Measurements from ENCODE around the gene VSNL1. TPM values are rescaled to one million over a fixed set of nuclear protein-coding genes. Genes with fewer than 3 reads are reported as not detected.

VSNL1 gene
- total RNA-seq, 1 donor from 2014 or later, result not detected

DNA sequence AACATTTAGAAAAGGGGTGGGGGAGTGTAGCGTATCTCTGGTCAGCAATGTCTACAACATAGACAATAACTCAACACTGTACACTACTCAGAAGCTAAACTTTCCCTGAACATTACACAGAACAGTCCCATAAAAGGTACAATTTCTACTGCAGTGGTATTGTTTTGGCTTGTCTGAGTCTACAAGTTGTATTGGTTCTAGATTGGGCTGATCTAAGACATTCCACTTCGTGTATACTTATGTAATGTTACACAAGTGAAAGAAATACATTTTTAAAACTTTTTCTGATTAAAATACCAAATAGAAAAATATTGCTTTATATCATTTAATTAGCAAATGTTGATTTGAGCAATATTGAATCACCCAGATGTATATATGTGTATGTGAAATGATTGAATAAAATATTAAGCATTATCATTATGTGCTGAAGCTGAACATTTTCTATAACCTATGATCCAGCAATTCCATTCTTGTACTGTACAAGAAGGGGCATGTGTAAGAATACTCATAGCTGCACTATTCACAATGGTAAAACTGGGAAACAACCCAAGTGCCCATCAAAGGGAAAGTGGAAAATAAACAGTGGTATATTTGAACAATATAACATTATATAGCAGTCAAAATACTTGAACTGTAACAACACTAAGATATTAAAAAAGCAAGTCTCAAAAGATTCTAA lies 52.4 kb downstream of the VSNL1 start:
- Mint-ChIP-seq H3K36me3 (ENCODE audit: low read depth) (no peaks in the 10 kb centered on the region), H3K4me1 (ENCODE audit: low read depth) (no peaks in the 10 kb centered on the region), H3K27ac (no peak overlapping the region), H3K9me3 (no peaks in the 10 kb centered on the region), H3K27me3 (ENCODE audit: insufficient read depth) (peaks cover 3% of the 10 kb centered on the region), H3K4me3 (no peak overlapping the region)
- intact Hi-C loops (cut with micrococcal nuclease), result no loop called here
- no peak for DNase-seq (ENCODE audit: low spot score)

DNA sequence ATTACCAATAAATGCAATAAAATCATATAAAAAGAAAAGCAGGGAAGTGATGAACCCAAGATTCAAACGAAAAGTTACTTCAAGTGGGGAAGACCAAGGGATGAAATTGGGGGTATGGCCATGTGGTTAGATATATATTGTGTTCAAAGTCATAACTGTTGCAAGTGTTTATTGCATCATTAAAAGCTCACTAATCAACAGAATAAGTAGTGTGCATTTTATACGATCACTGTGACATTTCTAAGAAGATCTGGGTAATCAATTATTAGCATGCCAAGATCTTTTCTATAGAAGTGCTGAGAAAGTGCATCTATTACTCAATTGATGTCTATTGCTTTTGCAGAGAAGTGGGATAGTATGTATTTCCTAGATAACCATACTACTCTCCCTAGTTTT lies 52.9 kb downstream of the VSNL1 start:
- intact Hi-C loops (cut with micrococcal nuclease), result no loop called here
- H3K4me3 Mint-ChIP-seq, result no peak overlapping the region
- H3K36me3 Mint-ChIP-seq (ENCODE audit: low read depth), result no peaks in the 10 kb centered on the region
- no peaks in the 10 kb centered on the region for H3K4me1 Mint-ChIP-seq (ENCODE audit: low read depth)
- no peak overlapping the region for H3K27ac Mint-ChIP-seq
- H3K27me3 Mint-ChIP-seq (ENCODE audit: insufficient read depth), result peaks cover 3% of the 10 kb centered on the region
- DNase-seq (ENCODE audit: low spot score), result no peak
- no peaks in the 10 kb centered on the region for H3K9me3 Mint-ChIP-seq

DNA sequence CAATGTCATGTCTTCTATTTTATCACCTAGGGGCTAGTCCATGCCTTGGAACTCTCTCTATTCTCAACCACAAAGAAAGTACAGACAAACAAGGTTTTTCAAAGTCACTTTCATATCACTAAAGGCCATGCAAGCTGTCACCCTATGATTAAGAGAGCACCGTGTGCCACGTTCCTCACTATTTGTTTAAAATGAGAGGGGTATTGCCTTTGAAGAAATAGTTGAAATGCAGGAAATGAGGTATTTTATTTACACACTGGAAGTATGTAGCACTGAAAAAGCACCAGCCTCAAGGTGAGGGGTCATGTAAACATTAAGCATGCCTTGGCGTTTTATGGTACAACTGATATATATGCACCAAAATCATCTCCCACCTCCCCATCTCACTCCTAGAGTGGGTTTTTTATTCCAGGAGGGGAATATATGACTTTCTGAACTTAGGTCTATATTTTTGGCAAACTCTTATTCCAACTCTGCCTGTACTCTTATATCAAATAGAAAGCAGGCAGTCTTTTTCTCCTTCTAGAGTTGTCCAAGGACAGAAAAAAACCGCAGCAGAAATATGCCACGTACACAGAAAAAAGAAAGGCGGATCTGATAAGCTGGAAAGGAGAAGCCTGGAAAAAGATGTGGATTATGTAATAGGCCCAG lies 53.5 kb downstream of the VSNL1 start:
- no peak overlapping the region for H3K4me3 Mint-ChIP-seq
- H3K36me3 Mint-ChIP-seq (ENCODE audit: low read depth), result no peaks in the 10 kb centered on the region

DNA sequence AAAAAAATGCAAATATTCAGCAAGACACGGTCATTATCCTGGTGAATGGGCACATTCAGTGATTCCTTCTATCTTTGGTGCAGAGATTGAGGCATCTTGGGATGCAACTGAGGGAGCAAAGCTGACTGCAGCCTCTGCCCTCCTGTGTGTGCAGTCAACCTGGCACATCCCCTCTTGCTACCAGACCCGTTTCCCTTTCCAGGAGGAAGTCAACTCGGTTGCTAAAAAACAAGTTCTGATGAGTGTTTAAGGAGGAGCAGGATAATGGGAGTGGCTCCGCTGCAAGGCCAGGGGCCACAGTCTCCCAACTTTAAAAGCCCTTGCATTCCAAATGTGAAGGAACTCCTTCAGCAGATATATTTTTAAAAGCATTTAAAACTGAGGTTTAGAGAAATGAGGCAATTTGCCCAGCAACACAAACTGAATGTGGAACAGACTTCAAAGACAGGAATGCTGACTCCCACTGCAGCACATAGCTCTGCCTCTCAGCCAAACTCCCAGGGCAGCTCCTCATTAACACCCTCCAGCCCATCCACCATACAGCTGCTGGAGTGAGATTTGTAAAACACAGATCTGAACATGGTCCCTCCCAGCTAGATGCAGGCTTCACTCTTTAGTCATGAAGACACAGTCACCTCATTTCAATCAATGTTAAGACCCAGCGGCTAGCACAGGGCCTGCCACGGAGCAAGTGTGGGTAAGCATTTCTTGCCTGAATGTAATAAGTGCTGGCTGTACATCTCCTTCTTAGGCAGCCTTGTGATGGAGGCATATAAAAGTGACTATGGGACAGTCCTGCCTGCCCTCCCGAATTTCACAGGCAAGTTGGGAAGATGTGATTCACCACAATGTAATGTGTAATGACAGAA lies 54.3 kb downstream of the VSNL1 start:
- H3K9me3 Mint-ChIP-seq, result no peaks in the 10 kb centered on the region

More for the DNA sequence above, 53.5 kb downstream of the VSNL1 start:
- no peaks in the 10 kb centered on the region for H3K4me1 Mint-ChIP-seq (ENCODE audit: low read depth)
- H3K9me3 Mint-ChIP-seq, result no peaks in the 10 kb centered on the region
- peaks cover 3% of the 10 kb centered on the region for H3K27me3 Mint-ChIP-seq (ENCODE audit: insufficient read depth)
- intact Hi-C loops (cut with micrococcal nuclease), result no loop called here
- H3K27ac Mint-ChIP-seq, result no peak overlapping the region
- DNase-seq (ENCODE audit: low spot score), result no peak

DNA sequence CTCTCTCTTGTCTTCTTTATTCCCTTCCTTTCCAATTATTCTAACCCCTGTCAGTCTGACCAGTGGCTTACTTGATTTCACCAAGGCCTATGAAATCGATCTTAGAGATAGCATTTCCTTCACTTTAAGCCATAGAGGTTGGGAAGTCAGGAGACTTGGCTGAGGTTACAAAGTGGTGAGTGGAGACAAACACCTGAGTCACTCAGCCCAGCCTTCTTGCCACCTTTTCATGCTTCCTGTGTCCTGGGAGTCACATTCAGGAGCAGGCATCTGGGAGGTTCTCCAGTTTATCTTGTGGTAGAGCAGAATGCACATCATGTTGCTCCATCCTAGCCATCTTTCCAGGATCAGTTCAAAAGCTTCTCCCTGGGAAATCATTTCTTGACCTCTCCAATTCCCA lies 59.1 kb downstream of the VSNL1 start:
- H3K4me3 Mint-ChIP-seq, result no peak overlapping the region
- H3K9me3 Mint-ChIP-seq, result no peaks in the 10 kb centered on the region
- peaks cover 10% of the 10 kb centered on the region for H3K27me3 Mint-ChIP-seq (ENCODE audit: insufficient read depth)
- H3K4me1 Mint-ChIP-seq (ENCODE audit: low read depth), result no peaks in the 10 kb centered on the region
- H3K27ac Mint-ChIP-seq, result no peak overlapping the region
- H3K36me3 Mint-ChIP-seq (ENCODE audit: low read depth), result no peaks in the 10 kb centered on the region
- no peak for DNase-seq (ENCODE audit: low spot score)
- intact Hi-C loops (cut with micrococcal nuclease), result no loop called here

More for the DNA sequence above, 54.3 kb downstream of the VSNL1 start:
- intact Hi-C loops (cut with micrococcal nuclease), result no loop called here
- Mint-ChIP-seq H3K36me3 (ENCODE audit: low read depth) (no peaks in the 10 kb centered on the region), H3K4me1 (ENCODE audit: low read depth) (no peaks in the 10 kb centered on the region), H3K4me3 (no peak overlapping the region), H3K27ac (no peak overlapping the region), H3K27me3 (ENCODE audit: insufficient read depth) (peaks cover 8% of the 10 kb centered on the region)
- DNase-seq (ENCODE audit: low spot score), result no peak

DNA sequence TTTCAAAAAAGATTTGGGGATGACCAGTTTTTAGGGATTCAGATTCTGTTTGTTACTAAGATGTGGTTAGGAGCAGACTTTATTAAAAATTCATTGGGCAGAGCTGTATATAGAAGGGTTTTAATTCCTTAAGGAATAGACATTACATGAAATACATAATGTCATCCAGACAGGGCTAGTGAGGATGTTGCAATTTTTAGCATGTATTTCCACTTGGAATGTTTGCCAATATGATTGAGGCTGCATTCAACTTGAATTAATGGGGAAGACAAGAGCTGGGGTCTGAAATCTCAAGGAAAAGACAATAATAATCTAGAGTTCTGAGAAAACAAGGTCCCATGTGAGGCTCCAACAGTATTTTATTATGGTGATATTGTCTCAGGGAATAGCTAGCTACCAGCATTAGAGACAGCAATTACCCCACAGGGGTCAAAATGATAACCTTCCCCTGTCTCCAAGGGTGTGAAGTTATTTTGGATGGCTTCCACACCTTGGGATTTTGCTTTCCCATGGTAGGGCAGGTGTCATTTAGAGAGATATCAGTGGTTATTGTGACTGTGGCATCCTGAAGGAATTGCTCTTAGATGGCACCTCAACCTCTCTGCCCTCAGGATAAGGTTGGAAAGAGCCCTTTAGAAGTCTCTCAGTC lies 60.2 kb downstream of the VSNL1 start:
- Mint-ChIP-seq H3K27me3 (ENCODE audit: insufficient read depth) (peaks cover 10% of the 10 kb centered on the region), H3K9me3 (no peaks in the 10 kb centered on the region), H3K4me3 (no peak overlapping the region), H3K36me3 (ENCODE audit: low read depth) (no peaks in the 10 kb centered on the region), H3K4me1 (ENCODE audit: low read depth) (no peaks in the 10 kb centered on the region), H3K27ac (no peak overlapping the region)
- intact Hi-C loops (cut with micrococcal nuclease), result no loop called here
- no peak for DNase-seq (ENCODE audit: low spot score)

DNA sequence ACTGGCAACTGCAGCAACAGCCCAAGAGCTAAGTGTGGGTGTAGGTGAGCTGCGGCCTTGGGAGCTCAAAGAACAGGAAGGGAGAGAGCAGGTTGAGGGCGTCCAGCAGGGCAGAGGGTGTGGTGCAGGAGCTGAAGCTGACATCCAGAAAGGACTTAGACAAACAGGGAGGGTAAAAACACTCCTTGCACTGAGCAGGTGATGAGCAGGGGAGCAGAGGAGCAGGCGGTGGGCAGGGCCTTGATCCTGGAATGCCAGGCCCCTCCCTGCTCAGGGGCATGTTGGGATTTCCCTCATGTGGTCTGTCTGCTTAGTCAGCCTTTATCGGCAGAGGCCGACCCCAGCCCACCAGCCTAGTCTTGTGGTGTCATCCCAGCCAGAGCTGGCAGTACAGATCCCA lies 63.6 kb downstream of the VSNL1 start:
- Mint-ChIP-seq H3K27me3 (ENCODE audit: insufficient read depth) (peaks cover 9% of the 10 kb centered on the region), H3K4me3 (no peak overlapping the region), H3K27ac (no peak overlapping the region), H3K36me3 (ENCODE audit: low read depth) (no peaks in the 10 kb centered on the region), H3K4me1 (ENCODE audit: low read depth) (no peaks in the 10 kb centered on the region), H3K9me3 (no peaks in the 10 kb centered on the region)
- intact Hi-C loops (cut with micrococcal nuclease), result no loop called here
- no peak for DNase-seq (ENCODE audit: low spot score)

DNA sequence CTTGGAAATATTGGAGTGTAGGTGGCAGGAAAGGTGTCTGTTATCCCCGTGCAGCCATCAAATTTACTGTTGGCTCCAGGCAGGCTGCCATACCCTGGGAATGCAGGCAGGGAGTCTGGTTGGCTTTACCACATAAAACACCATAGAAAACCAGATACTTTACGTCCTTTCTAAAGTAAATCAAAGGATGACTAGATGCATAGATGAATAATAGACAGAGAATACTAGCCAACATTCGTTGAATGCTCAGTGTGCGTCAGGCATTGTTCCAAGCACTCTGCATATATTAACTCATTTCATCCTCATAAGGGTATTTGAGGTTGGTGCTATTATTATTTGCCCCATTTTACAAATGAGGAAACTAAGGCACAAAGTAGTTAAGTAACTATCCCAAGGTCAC lies 65.2 kb downstream of the VSNL1 start:
- H3K4me1 Mint-ChIP-seq (ENCODE audit: low read depth), result no peaks in the 10 kb centered on the region
- no peak overlapping the region for H3K27ac Mint-ChIP-seq
- intact Hi-C loops (cut with micrococcal nuclease), result no loop called here
- DNase-seq (ENCODE audit: low spot score), result no peak
- H3K4me3 Mint-ChIP-seq, result no peak overlapping the region
- H3K27me3 Mint-ChIP-seq (ENCODE audit: insufficient read depth), result peaks cover 3% of the 10 kb centered on the region
- H3K36me3 Mint-ChIP-seq (ENCODE audit: low read depth), result no peaks in the 10 kb centered on the region
- H3K9me3 Mint-ChIP-seq, result no peaks in the 10 kb centered on the region

DNA sequence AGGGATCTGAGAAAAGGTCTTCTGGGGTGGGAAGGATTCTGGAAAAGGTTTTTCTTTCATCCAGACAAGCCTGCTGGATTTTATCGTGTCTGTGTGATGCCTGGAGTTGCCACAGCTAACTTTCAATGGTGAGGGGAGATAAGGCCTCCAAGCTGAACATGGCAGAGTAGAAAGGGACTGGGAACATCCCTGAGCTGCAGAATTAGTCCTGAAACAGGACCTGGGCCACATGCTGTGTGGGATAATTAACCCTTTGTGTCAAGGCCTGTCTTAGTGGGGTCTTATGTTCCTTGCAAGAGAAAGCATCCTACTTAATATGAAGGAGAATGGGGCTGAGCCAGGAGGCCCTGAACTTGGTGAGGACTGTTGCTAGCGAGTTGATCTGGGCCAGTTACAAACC lies 66.4 kb downstream of the VSNL1 start:
- no peak for DNase-seq (ENCODE audit: low spot score)
- peaks cover 3% of the 10 kb centered on the region for H3K27me3 Mint-ChIP-seq (ENCODE audit: insufficient read depth)
- intact Hi-C loops (cut with micrococcal nuclease), result no loop called here
- H3K36me3 Mint-ChIP-seq (ENCODE audit: low read depth), result no peaks in the 10 kb centered on the region
- H3K27ac Mint-ChIP-seq, result no peak overlapping the region
- H3K4me3 Mint-ChIP-seq, result no peak overlapping the region
- no peaks in the 10 kb centered on the region for H3K4me1 Mint-ChIP-seq (ENCODE audit: low read depth)
- no peaks in the 10 kb centered on the region for H3K9me3 Mint-ChIP-seq

DNA sequence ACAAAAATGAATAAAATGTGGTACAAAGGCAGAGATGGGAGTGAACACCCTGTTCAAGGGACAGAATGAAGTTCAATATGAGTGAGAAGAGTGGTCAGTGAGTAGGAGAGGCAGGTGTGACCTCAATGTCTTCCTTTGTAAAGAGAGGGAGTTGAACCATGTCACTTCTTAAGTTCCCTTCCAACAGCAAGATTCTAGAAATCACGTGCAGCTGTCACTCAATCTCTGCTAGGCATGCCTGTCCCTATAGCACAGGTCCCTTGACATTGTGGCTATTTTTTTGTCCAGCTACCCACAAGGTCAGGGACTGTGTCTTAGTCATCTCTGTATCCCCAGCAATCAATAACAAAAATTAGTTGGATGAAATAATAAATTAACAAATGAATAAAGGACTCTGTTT lies 66.9 kb downstream of the VSNL1 start:
- peaks cover 3% of the 10 kb centered on the region for H3K27me3 Mint-ChIP-seq (ENCODE audit: insufficient read depth)
- H3K36me3 Mint-ChIP-seq (ENCODE audit: low read depth), result no peaks in the 10 kb centered on the region
- H3K4me1 Mint-ChIP-seq (ENCODE audit: low read depth), result no peaks in the 10 kb centered on the region
- no peak overlapping the region for H3K27ac Mint-ChIP-seq
- intact Hi-C loops (cut with micrococcal nuclease), result no loop called here
- no peak overlapping the region for H3K4me3 Mint-ChIP-seq
- H3K9me3 Mint-ChIP-seq, result no peaks in the 10 kb centered on the region
- no peak for DNase-seq (ENCODE audit: low spot score)

DNA sequence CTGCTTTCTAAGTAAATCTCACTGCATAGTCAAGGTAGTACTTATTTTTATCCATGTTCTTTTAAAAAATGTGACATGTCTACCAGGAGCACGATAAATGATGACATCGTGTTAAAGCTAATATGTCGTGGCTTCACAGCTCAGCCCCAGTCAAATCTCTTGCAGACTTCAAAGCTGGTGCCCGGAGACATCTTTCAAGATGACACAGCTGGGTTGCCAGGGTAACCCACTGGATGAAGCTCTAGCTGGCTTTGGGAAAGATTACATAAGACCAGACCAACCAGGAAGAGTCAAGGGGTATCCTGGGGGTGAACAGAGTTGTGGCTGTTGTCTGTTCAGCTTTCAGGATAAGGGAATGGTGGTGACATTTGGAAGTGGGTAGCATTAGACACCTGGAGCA lies 67.8 kb downstream of the VSNL1 start:
- intact Hi-C loops (cut with micrococcal nuclease), result no loop called here
- Mint-ChIP-seq H3K9me3 (no peaks in the 10 kb centered on the region), H3K36me3 (ENCODE audit: low read depth) (no peaks in the 10 kb centered on the region), H3K27ac (no peak overlapping the region), H3K4me1 (ENCODE audit: low read depth) (no peaks in the 10 kb centered on the region), H3K27me3 (ENCODE audit: insufficient read depth) (peaks cover 3% of the 10 kb centered on the region), H3K4me3 (no peak overlapping the region)
- DNase-seq (ENCODE audit: low spot score), result no peak

DNA sequence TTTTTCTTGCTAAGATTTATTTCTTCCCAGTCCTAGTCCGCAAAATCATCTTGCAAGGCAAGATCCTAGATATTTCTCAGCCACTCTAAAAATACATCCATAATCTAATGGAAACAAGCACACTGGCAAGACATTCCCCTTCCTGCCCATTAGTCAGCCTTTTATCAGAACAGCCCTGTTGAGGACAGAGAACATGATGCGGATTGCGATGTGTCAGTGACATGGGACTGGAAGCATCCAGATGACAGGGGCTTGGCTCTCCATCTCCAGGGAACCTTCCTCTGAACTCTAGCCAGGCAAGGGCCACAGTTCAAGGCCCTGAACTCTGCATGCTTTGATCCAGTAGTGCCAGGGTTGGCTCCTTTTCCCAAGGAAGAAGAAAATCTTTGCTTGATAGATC lies 70.0 kb downstream of the VSNL1 start:
- no peaks in the 10 kb centered on the region for H3K4me1 Mint-ChIP-seq (ENCODE audit: low read depth)
- H3K4me3 Mint-ChIP-seq, result no peak overlapping the region
- no peak for DNase-seq (ENCODE audit: low spot score)
- no peak overlapping the region for H3K27ac Mint-ChIP-seq
- H3K27me3 Mint-ChIP-seq (ENCODE audit: insufficient read depth), result peaks cover 3% of the 10 kb centered on the region
- intact Hi-C loops (cut with micrococcal nuclease), result no loop called here
- H3K36me3 Mint-ChIP-seq (ENCODE audit: low read depth), result no peaks in the 10 kb centered on the region
- H3K9me3 Mint-ChIP-seq, result no peaks in the 10 kb centered on the region

DNA sequence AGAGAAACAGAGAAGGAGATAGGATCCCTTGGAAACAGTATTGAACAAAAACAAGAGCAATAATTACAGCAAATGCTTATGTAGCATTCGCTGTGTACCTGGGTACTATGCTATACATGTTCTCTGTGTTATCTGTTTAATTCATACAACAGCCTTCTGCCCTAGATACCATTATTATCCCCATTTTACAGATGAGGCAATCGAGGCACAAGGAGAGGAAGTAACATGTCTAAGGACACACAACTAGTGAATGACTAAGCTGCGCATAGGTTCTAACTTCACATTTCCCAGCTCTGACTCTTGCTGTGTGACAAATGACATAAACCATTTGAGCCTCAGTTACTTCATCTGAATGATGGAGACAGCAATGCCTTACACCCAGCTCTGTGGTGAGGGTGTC lies 70.5 kb downstream of the VSNL1 start:
- no peak overlapping the region for H3K4me3 Mint-ChIP-seq
- peaks cover 3% of the 10 kb centered on the region for H3K27me3 Mint-ChIP-seq (ENCODE audit: insufficient read depth)
- intact Hi-C loops (cut with micrococcal nuclease), result no loop called here
- no peak for DNase-seq (ENCODE audit: low spot score)
- no peaks in the 10 kb centered on the region for H3K4me1 Mint-ChIP-seq (ENCODE audit: low read depth)
- no peak overlapping the region for H3K27ac Mint-ChIP-seq
- H3K9me3 Mint-ChIP-seq, result no peaks in the 10 kb centered on the region
- H3K36me3 Mint-ChIP-seq (ENCODE audit: low read depth), result no peaks in the 10 kb centered on the region
